Hepatocyte (in vitro differentiated cells): ENCODE results near the gene OR10P1. TPM values are rescaled to one million over a fixed set of nuclear protein-coding genes. Genes with fewer than 3 reads are reported as not detected.

Source experiments
- DNase-seq: peaks from one replicate; pipeline ENCODE4 v3.0.0-alpha.2; 2016; ENCODE audit warnings: low spot score
- H2AFZ ChIP-seq: fragments of 200-600 bp; sonication (generic); 2 replicates; pipeline ENCODE4 v1.6.0; 2016; ENCODE audit warnings: antibody characterized with exemption, mild to moderate bottlenecking
- H3K27ac ChIP-seq: fragments of 200-600 bp; sonication (generic); 2 replicates; pipeline ENCODE4 v1.5.1; 2016; ENCODE audit warnings: mild to moderate bottlenecking
- H3K27me3 ChIP-seq: fragments of 200-600 bp; sonication (generic); 2 replicates; pipeline ENCODE4 v1.6.1; 2016
- H3K36me3 ChIP-seq: fragments of 200-600 bp; sonication (generic); replicated peaks from 2 replicates; pipeline ENCODE4 v1.5.1; 2016; ENCODE audit warnings: low read depth; ENCODE audit not compliant: insufficient read depth
- H3K4me1 ChIP-seq: fragments of 200-600 bp; sonication (generic); 2 replicates; pipeline ENCODE4 v1.5.1; 2016; ENCODE audit warnings: mild to moderate bottlenecking, moderate library complexity; ENCODE audit not compliant: insufficient read depth
- H3K4me2 ChIP-seq: fragments of 200-600 bp; sonication (generic); 2 replicates; pipeline ENCODE4 v1.6.0; 2016
- H3K4me3 ChIP-seq: fragments of 200-600 bp; sonication (generic); 2 replicates; pipeline ENCODE4 v1.5.1; 2016; ENCODE audit warnings: mild to moderate bottlenecking
- H3K79me2 ChIP-seq: fragments of 200-600 bp; sonication (generic); 2 replicates; pipeline ENCODE4 v1.6.0; 2017; ENCODE audit warnings: mild to moderate bottlenecking
- H3K9me2 ChIP-seq: fragments of 200-600 bp; sonication (generic); replicated peaks from 2 replicates; pipeline ENCODE4 v1.6.0; 2017; ENCODE audit warnings: mild to moderate bottlenecking; ENCODE audit not compliant: insufficient read depth
- H3K9me3 ChIP-seq: fragments of 200-600 bp; sonication (generic); 2 replicates; pipeline ENCODE4 v1.5.1; 2016; ENCODE audit warnings: low read depth, mild to moderate bottlenecking
- H4K20me1 ChIP-seq: fragments of 200-600 bp; sonication (generic); 2 replicates; pipeline ENCODE4 v1.6.0; 2016; ENCODE audit warnings: mild to moderate bottlenecking; ENCODE audit not compliant: insufficient read depth, poor library complexity, severe bottlenecking
- EZH2 ChIP-seq: fragments of 200-600 bp; sonication (generic); IDR thresholded peaks from 2 replicates; pipeline ENCODE4 v1.6.1; 2016; ENCODE audit warnings: antibody characterized with exemption, mild to moderate bottlenecking, borderline replicate concordance
- EZH2phosphoT487 ChIP-seq: fragments of 200-600 bp; sonication (generic); IDR thresholded peaks from one replicate; pipeline ENCODE4 v1.6.1; 2018; ENCODE audit warnings: antibody characterized with exemption, mild to moderate bottlenecking, low read depth, moderate library complexity; ENCODE audit not compliant: unreplicated experiment, severe bottlenecking
- WGBS: methylation state at CpG from one replicate; pipeline ENCODE4 v1.1.6; 2016; ENCODE audit warnings: low lambda C conversion rate; ENCODE audit errors: missing lambda C conversion rate; 5-methylcytosine and 5-hydroxymethylcytosine counted together
- polyA plus RNA-seq: library from polyadenylated mRNA; unstranded; fragments of >200 nt; fragmentation: Nextera tagmentation; extraction: Ambion mirVana; gene quantifications from 2 replicates; pipeline ENCODE4 v1.2.1, GENCODE V29; 2016
- total RNA-seq: library from RNA; depleted of rRNA; stranded (reverse); fragments of >200 nt; gene quantifications from 2 replicates; pipeline ENCODE4 v1.2.3, GENCODE V29; 2014
- TF ChIP-seq, protein P1 (sequence below): fragments of 200-600 bp; sonication (generic); IDR thresholded peaks from 2 replicates; pipeline ENCODE4 v1.5.1; 2016; ENCODE audit warnings: antibody characterized with exemption, mild to moderate bottlenecking; ENCODE audit not compliant: poor library complexity

Gene OR10P1
- total and polyA plus RNA-seq, 2 experiments from 2014 or later, result not detected

- Histone ChIP-seq H3K27me3 (no peaks in the 10 kb centered on the region), H4K20me1 (no peaks in the 10 kb centered on the region), H3K4me2 (no peak overlapping the region), H3K9me3 (no peaks in the 10 kb centered on the region), H3K4me1 (peaks cover 4% of the 10 kb centered on the region), H2AFZ (no peak overlapping the region), H3K27ac (peak overlapping the region; percentile 67), H3K36me3 (no peaks in the 10 kb centered on the region), H3K9me2 (no peaks in the 10 kb centered on the region), H3K4me3 (no peak overlapping the region), H3K79me2 (no peaks in the 10 kb centered on the region)
- WGBS, result 87% methylated on average over 4 of the region's 4 CpGs
- DNase-seq, result peak; percentile 28
- TF ChIP-seq EZH2, result no peak
- TF ChIP-seq, protein P1, sequence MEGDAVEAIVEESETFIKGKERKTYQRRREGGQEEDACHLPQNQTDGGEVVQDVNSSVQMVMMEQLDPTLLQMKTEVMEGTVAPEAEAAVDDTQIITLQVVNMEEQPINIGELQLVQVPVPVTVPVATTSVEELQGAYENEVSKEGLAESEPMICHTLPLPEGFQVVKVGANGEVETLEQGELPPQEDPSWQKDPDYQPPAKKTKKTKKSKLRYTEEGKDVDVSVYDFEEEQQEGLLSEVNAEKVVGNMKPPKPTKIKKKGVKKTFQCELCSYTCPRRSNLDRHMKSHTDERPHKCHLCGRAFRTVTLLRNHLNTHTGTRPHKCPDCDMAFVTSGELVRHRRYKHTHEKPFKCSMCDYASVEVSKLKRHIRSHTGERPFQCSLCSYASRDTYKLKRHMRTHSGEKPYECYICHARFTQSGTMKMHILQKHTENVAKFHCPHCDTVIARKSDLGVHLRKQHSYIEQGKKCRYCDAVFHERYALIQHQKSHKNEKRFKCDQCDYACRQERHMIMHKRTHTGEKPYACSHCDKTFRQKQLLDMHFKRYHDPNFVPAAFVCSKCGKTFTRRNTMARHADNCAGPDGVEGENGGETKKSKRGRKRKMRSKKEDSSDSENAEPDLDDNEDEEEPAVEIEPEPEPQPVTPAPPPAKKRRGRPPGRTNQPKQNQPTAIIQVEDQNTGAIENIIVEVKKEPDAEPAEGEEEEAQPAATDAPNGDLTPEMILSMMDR, result no peak
- TF ChIP-seq EZH2phosphoT487, result no peak
These were observed 20.5 kb downstream of the OR10P1 start for GRCh38 chr12:55657212-55657611.

DNA sequence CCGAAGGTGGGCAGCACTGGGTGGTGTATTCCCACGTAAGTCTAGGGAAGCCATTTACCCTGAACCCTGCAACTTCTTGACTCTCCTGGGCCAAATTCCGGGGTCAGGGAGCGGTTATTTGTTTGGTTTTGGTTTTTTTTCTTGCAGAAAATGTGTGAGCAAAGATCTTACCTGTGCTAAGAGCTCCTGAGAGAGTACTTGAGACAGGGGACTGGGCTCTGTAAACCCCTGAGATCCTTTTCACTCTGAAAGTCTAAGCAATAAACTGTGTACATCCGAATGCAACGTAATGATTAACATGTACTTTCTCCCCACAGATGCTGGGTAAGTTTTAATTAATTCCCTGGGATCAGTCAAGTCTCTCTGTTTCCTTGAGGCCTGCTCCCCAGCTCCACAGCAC is 21.5 kb downstream of the OR10P1 start:
- H2AFZ ChIP-seq, result no peak overlapping the region
- no peaks in the 10 kb centered on the region for H3K9me2 ChIP-seq
- H3K4me2 ChIP-seq, result no peak overlapping the region
- H3K36me3 ChIP-seq, result no peaks in the 10 kb centered on the region
- WGBS, result 62% methylated on average over 6 of the region's 6 CpGs
- DNase-seq, result no peak
- peaks cover 4% of the 10 kb centered on the region for H3K4me1 ChIP-seq
- no peaks in the 10 kb centered on the region for H3K79me2 ChIP-seq
- H3K4me3 ChIP-seq, result no peak overlapping the region
- H3K9me3 ChIP-seq, result no peaks in the 10 kb centered on the region
- peak overlapping the region; percentile 67 for H3K27ac ChIP-seq
- TF ChIP-seq EZH2phosphoT487 (no peak), EZH2 (no peak)
- TF ChIP-seq, protein P1, result no peak
- no peaks in the 10 kb centered on the region for H4K20me1 ChIP-seq
- no peaks in the 10 kb centered on the region for H3K27me3 ChIP-seq

- 88% methylated on average over 3 of the region's 3 CpGs for WGBS
- Histone ChIP-seq H3K4me1 (peaks cover 4% of the 10 kb centered on the region), H3K36me3 (no peaks in the 10 kb centered on the region), H2AFZ (no peak overlapping the region), H3K27ac (peak overlapping the region; percentile 81), H3K4me2 (no peak overlapping the region), H3K9me3 (no peaks in the 10 kb centered on the region), H3K27me3 (no peaks in the 10 kb centered on the region), H3K9me2 (no peaks in the 10 kb centered on the region), H3K4me3 (no peak overlapping the region), H3K79me2 (no peaks in the 10 kb centered on the region), H4K20me1 (no peaks in the 10 kb centered on the region)
- DNase-seq, result peak; percentile 23
- no peak for TF ChIP-seq EZH2phosphoT487
- no peak for TF ChIP-seq EZH2
- TF ChIP-seq, protein P1, result no peak
These were observed 22.1 kb downstream of the OR10P1 start for GRCh38 chr12:55658635-55659391.
